Activated naive CD4-positive, alpha-beta T cell treated with anti-CD3 and anti-CD28 coated beads, Interleukin-2, amount 50 U/mL, for 72 hours (primary cell): ENCODE measurements around the gene XK. TPM values are rescaled to one million over a fixed set of nuclear protein-coding genes. Genes with fewer than 3 reads are reported as not detected.
"Not testable (repeated sequence)": the region's sequence is repeated elsewhere in the genome, so short reads cannot be mapped to it uniquely, and the experiment has no call there.

ENCODE experiments used
- ATAC-seq, 2 donors: fragments of 150-1000 bp; cut with Tn5 transposase; 2 replicates each; pipeline ENCODE4 v1.10.0; 2021; ENCODE audit warnings: mild to moderate bottlenecking in 2 of 2, moderate library complexity in 2 of 2
- DNase-seq, 2 donors: peaks; one replicate each; pipeline ENCODE4 v3.0.0; 2021 to 2022; ENCODE audit warnings: low spot score in 2 of 2
- H3K27ac Mint-ChIP-seq, 2 donors: one replicate each; pipeline ENCODE4 v1.8.0; 2022; ENCODE audit warnings: mild to moderate bottlenecking in 2 of 2, mixed read lengths in 2 of 2
- H3K36me3 Mint-ChIP-seq, 2 donors: one replicate each; pipeline ENCODE4 v1.8.0; 2022; ENCODE audit warnings: mixed read lengths in 2 of 2
- H3K9me3 Mint-ChIP-seq, 2 donors: one replicate each; pipeline ENCODE4 v1.8.0; 2022; ENCODE audit warnings: mixed read lengths in 2 of 2
- total RNA-seq, 2 donors: library from RNA; stranded (reverse); gene quantifications; one replicate each; pipeline ENCODE4 v1.2.3, GENCODE V29; 2022

XK gene
- total RNA-seq: under 1 TPM in 1 of 2 donors, not detected in 1; 0.04 TPM

GRCh38 chrX:37685381-37686359, at the start of gene XK:
TSS of gene XK (plus strand) at chrX:37685791. CDS start at chrX:37685962, 171 bp downstream.
- ATAC-seq (peak; percentile 56 to 89), DNase-seq (peak in 1 of 2 donors; percentile 13)
- H3K27ac Mint-ChIP-seq: no peak within 1 kb of the TSS
- no peaks in the 10 kb centered on the region for H3K36me3 Mint-ChIP-seq
- no peaks in the 10 kb centered on the region for H3K9me3 Mint-ChIP-seq

- H3K36me3 Mint-ChIP-seq: no peaks in the 10 kb centered on the region
- no peak overlapping the region for H3K27ac Mint-ChIP-seq
- H3K9me3 Mint-ChIP-seq: no peaks in the 10 kb centered on the region
- ATAC-seq (no peak), DNase-seq (no peak)
Measured at GRCh38 chrX:37638047-37638446, 47.5 kb upstream of the XK start.

GRCh38 chrX:37640142-37640541, 45.4 kb upstream of the XK start:
- ATAC-seq (no peak), DNase-seq (no peak)
- no peak overlapping the region for H3K27ac Mint-ChIP-seq
- H3K9me3 Mint-ChIP-seq: no peaks in the 10 kb centered on the region
- H3K36me3 Mint-ChIP-seq: no peaks in the 10 kb centered on the region

- ATAC-seq (no peak), DNase-seq (no peak)
- no peak overlapping the region for H3K27ac Mint-ChIP-seq
- no peaks in the 10 kb centered on the region for H3K36me3 Mint-ChIP-seq
- no peaks in the 10 kb centered on the region for H3K9me3 Mint-ChIP-seq
Measured at GRCh38 chrX:37641859-37642258, 43.7 kb upstream of the XK start.

- ATAC-seq: no peak
- no peaks in the 10 kb centered on the region for H3K36me3 Mint-ChIP-seq
- H3K9me3 Mint-ChIP-seq: no peaks in the 10 kb centered on the region
- no peak for DNase-seq
- H3K27ac Mint-ChIP-seq: no peak overlapping the region
Measured at GRCh38 chrX:37644381-37645305, 40.9 kb upstream of the XK start.

GRCh38 chrX:37646254-37646653, 39.3 kb upstream of the XK start:
- H3K9me3 Mint-ChIP-seq: no peaks in the 10 kb centered on the region
- no peaks in the 10 kb centered on the region for H3K36me3 Mint-ChIP-seq
- no peak for ATAC-seq
- H3K27ac Mint-ChIP-seq: no peak overlapping the region
- no peak for DNase-seq

- not testable (repeated sequence) for H3K36me3 Mint-ChIP-seq, DNase-seq, ATAC-seq, H3K27ac Mint-ChIP-seq, H3K9me3 Mint-ChIP-seq
Measured at GRCh38 chrX:37650879-37651278, 34.7 kb upstream of the XK start.

GRCh38 chrX:37651921-37652452, 33.6 kb upstream of the XK start:
- Mint-ChIP-seq H3K27ac (no peak overlapping the region), H3K9me3 (no peaks in the 10 kb centered on the region), H3K36me3 (no peaks in the 10 kb centered on the region)
- DNase-seq (peak in 1 of 2 donors; percentile 2), ATAC-seq (peak in 1 of 2 donors; percentile 40)

GRCh38 chrX:37652589-37653231, 32.9 kb upstream of the XK start:
- Mint-ChIP-seq H3K27ac (no peak overlapping the region), H3K36me3 (no peaks in the 10 kb centered on the region), H3K9me3 (no peaks in the 10 kb centered on the region)
- no peak for ATAC-seq
- DNase-seq: no peak

GRCh38 chrX:37653397-37654085, 32.0 kb upstream of the XK start:
- Mint-ChIP-seq H3K36me3 (no peaks in the 10 kb centered on the region), H3K27ac (no peak overlapping the region), H3K9me3 (no peaks in the 10 kb centered on the region)
- DNase-seq (no peak), ATAC-seq (no peak)

GRCh38 chrX:37658343-37659030, 27.1 kb upstream of the XK start:
- H3K36me3 Mint-ChIP-seq: no peaks in the 10 kb centered on the region
- no peak for DNase-seq
- H3K27ac Mint-ChIP-seq: no peak overlapping the region
- ATAC-seq: no peak
- H3K9me3 Mint-ChIP-seq: no peaks in the 10 kb centered on the region

GRCh38 chrX:37659047-37659446, 26.5 kb upstream of the XK start:
- DNase-seq (no peak), ATAC-seq (no peak)
- Mint-ChIP-seq H3K36me3 (no peaks in the 10 kb centered on the region), H3K9me3 (no peaks in the 10 kb centered on the region), H3K27ac (no peak overlapping the region)

- Mint-ChIP-seq H3K27ac (no peak overlapping the region), H3K36me3 (no peaks in the 10 kb centered on the region), H3K9me3 (peaks cover 0 to 5% of the 10 kb centered on the region in 2 donors)
- DNase-seq: no peak
- ATAC-seq: no peak
Measured at GRCh38 chrX:37662181-37662580, 23.4 kb upstream of the XK start.

GRCh38 chrX:37666516-37666915, 19.1 kb upstream of the XK start:
- no peak overlapping the region for H3K27ac Mint-ChIP-seq
- no peaks in the 10 kb centered on the region for H3K36me3 Mint-ChIP-seq
- DNase-seq: no peak
- H3K9me3 Mint-ChIP-seq: peaks cover 0 to 5% of the 10 kb centered on the region in 2 donors
- no peak for ATAC-seq

- Mint-ChIP-seq H3K27ac (no peak overlapping the region), H3K9me3 (peaks cover 0 to 5% of the 10 kb centered on the region in 2 donors), H3K36me3 (no peaks in the 10 kb centered on the region)
- no peak for ATAC-seq
- DNase-seq: no peak
Measured at GRCh38 chrX:37667141-37667540, 18.4 kb upstream of the XK start.
